GM10248 (cell line): ENCODE measurements around the gene TBL3.

Experiments used
- CTCF ChIA-PET: fragments of 300-600 bp; sonication (Branson Sonifier 250); formaldehyde crosslinking; extraction: SDS; loops from one replicate; lab custom pipeline; 2021; ENCODE audit warnings: antibody characterized with exemption; lab: Yijun Ruan, JAX
- POLR2A ChIA-PET: fragments of 350-650 bp; sonication (Branson Sonifier 250); formaldehyde crosslinking; extraction: SDS; loops from one replicate; lab custom pipeline; 2020; ENCODE audit warnings: antibody characterized with exemption; lab: Yijun Ruan, JAX
- DNase-seq: peaks from one replicate; pipeline ENCODE4 v3.0.0; 2012; ENCODE audit errors: extremely low spot score
- CTCF ChIP-seq: IDR thresholded peaks from 2 replicates; pipeline ENCODE4 v1.5.1; 2012; ENCODE audit warnings: mild to moderate bottlenecking, low read depth; ENCODE audit errors: extremely low read depth, missing control alignments, control extremely low read depth

TBL3 gene

DNA sequence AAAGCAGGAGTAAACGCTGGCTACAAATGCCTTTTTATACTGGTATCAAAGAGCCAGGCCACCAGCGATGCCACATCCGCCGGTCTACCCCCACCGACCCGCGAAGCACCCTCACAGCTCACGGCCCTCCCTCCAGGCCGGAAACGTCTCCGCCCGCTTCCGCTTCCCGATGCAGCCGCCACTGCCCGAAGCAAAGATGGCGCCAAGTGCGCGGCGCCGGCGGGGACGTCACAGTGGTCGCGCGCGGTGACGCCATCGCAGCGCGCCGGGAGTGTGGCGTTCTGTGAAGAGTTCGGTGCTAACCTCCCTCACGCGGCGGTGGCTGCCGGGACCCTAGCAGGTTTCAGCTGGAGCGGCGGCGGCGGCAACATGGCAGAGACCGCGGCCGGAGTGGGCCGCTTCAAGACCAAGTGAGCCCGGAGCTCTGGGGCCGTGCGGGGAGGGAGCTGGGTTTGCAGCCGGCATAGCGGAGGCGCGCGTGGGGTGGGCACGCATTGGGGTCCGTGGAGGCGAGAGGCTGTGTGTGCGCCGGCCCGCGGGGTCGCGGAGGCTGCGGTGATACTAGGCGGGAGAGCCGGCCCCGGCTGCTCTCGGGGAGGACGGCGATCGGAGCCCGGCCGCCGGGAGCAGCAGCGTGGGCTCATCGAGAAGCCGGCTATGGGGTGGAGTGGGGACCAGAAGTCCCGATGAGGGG, at the start of gene TBL3:
TSS of gene TBL3 (plus strand) at position 258 of the 694 bp plus-strand sequence. CDS start at position 370, 112 bp downstream.
- ChIA-PET POLR2A (interaction anchor here (1.0 to 1.3 kb wide), 3 partner anchors 9 to 184 kb away, joined by 3 to 5 read pairs (median 3); partner anchors contain the start of gene TRAF7), CTCF (interaction anchor here (0.7 to 1.6 kb wide), 3 partner anchors 11 to 76 kb away, joined by 3 to 5 read pairs (median 5); partner anchors contain the start of genes NTHL1 and TSC2)
- no peak for TF ChIP-seq CTCF
- DNase-seq: peak; percentile 95

GRCh38 chr16:1922357-1922756, 49.5 kb upstream of the TBL3 start:
- CTCF ChIA-PET: interaction anchor here (1.0 to 2.3 kb wide), 2 partner anchors 15 to 57 kb away, joined by 3 to 7 read pairs; no protein-coding TSS in a partner anchor
- POLR2A ChIA-PET: no interaction called here
- no peak for DNase-seq
- TF ChIP-seq CTCF: no peak

GRCh38 chr16:1923299-1924034, 48.4 kb upstream of the TBL3 start:
- DNase-seq: no peak
- POLR2A ChIA-PET: no interaction called here
- CTCF ChIA-PET: interaction anchor here (1.0 to 2.3 kb wide), 4 partner anchors 9 to 60 kb away, joined by 3 to 7 read pairs (median 4); no protein-coding TSS in a partner anchor
- peak; percentile 11 for TF ChIP-seq CTCF

DNA sequence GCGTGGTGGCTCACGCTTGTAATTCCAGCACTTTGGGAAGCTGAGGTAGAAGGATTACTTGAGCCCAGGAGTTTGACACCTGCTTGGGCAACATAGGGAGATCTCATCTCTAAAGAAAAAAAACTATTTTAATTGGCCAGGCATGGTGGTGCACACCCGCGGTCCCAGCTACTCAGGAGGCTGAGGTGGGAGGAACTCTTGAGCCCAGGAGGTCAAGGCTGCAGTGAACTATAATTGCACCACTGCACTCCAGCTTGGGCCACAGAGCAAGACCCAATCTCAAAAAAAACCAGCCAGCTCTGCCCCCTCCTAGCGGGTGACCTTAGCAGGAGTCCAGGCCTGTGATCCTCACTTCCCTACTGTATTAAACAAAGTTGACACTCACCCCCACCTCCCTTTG, 47.8 kb upstream of the TBL3 start:
- ChIA-PET POLR2A (no interaction called here), CTCF (interaction anchor here (1.3 to 2.3 kb wide), 2 partner anchors 10 to 17 kb away, joined by 3 to 7 read pairs; no protein-coding TSS in a partner anchor)
- no peak for TF ChIP-seq CTCF
- DNase-seq: no peak

GRCh38 chr16:1926271-1926670, 45.6 kb upstream of the TBL3 start:
- TF ChIP-seq CTCF: no peak
- no peak for DNase-seq
- CTCF ChIA-PET: interaction anchor here (0.8 kb wide), 1 partner anchor 28 kb away, joined by 3 read pairs; no protein-coding TSS in a partner anchor
- POLR2A ChIA-PET: no interaction called here

- no peak for TF ChIP-seq CTCF
- no peak for DNase-seq
- CTCF ChIA-PET: interaction anchor here (0.7 to 2.8 kb wide), 15 partner anchors 8 to 157 kb away, joined by 3 to 20 read pairs (median 4); partner anchors contain the start of genes EME2, MRPS34, MSRB1 and NUBP2
- POLR2A ChIA-PET: no interaction called here
These were observed 42.7 kb upstream of the TBL3 start for GRCh38 chr16:1929105-1929504.
